HG02840 (cell line): ENCODE results near the gene ZBTB7C.

Experiments
- ATAC-seq: cut with Tn5 transposase; IDR thresholded peaks from one replicate; pipeline ENCODE4 v1.9.1; 2021; ENCODE audit warnings: mild to moderate bottlenecking, moderate library complexity, moderate number of reproducible peaks; ENCODE audit not compliant: unreplicated experiment, low FRiP score

ZBTB7C gene

DNA sequence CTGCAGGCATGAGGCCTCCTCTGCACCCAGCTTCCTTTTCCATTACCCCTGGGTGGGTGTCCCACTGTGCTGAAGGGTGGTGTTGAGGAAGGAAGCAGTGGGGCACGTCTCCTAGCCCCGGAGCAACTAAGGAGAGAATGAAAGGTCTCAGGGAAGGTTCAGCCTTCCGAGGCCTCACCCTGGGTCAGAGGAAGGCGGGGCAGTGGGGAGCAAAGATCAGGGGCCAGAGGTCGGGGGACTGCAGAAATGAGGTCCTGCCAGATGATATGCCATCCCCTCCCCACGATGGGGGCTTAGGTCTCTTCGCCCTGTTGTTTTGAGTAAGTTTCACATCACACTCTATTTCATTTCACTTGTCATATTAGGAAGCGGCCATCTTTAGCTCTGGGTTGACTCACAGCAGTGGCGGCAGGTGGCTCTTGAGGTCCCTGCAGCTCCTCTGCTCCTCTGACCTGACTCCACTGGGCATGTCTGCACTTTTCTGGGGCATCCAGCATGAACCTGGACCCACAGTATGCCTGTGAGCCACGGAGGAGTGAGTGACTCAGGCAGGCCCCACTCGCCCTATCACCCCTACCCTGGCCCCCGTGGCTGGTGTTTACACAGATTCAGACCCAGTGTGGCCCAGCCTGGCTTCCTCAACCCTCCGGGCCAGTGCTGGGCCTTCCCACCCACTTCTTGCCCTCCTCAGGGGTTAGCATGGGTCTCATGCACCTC lies 325.0 kb downstream of the ZBTB7C start:
- no peak for ATAC-seq

DNA sequence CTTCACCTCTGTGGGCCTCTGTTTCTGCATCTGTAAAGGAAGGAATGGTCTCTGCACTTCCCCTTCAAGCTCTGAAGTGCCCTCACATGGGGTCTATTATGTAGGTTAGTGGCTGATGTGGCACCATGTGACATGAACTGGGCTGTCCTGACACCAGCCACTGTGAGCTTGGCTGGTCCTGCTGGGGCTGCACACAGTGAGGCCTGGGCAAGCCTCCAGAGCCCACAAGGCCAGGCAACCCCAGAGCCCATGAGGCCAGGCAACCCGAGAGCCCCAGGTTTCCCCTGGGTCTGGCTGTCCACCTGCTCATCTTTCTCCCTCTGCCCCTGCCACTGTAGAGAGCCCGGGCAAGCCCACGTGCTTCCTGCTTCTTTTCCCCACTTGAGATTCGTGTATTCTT lies 328.6 kb downstream of the ZBTB7C start:
- no peak for ATAC-seq

DNA sequence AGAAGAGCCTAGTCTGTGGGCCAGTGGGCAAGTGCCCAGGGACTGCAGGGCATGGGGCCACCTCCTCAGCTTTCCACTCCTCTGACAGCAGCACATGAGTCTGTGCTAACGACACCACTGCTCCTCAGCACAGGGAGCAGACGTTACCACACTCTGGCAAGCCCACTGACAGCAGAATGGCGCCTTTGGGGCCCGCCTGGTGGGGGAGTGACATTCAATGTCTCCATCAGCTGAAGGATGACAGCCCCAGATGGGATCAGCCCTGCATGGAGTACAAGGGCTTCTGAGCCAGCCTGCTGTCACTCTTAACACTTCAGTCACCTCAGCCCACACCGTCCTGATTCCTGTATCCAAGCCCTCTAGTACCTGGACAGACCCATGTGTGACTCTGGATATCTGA lies 329.3 kb downstream of the ZBTB7C start:
- ATAC-seq, result no peak

DNA sequence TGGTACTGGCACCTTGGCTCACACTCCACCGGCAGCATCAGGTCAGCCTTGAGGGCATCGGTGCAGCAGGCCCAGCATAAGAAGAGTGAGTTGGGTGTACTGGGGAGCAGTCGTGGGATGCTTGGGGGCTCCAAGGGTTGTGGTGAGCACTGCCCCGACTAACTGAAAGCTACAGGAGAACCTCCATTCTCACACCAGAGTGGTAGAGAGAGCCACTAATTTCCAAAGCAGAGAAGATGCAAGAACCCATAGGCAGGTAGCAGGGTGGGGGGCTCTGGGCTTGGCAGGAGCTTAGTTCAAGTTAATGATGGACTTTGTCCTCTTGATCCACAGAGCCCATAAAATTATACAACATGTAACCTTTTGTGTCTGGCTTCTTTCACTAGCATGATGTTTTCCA lies 330.7 kb downstream of the ZBTB7C start:
- ATAC-seq, result no peak

DNA sequence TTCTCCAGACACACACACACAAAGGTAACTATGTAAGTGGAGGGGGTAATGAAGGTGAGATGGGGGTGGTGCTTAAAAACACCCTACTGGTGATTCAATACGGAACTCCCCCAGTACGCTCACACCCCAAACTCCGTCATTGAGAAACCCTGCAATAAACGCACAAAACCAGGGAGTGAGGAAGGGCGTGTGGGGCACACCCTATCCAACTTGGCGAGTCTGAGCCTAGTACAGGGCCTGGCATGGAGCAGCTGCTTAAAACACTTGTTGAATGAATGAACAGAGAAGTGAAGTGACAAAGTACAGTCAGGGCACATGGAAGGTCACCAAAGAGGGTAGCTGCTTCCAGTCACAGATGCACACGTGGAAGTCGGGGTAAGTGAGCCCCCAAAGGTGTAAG lies 331.9 kb downstream of the ZBTB7C start:
- no peak for ATAC-seq

DNA sequence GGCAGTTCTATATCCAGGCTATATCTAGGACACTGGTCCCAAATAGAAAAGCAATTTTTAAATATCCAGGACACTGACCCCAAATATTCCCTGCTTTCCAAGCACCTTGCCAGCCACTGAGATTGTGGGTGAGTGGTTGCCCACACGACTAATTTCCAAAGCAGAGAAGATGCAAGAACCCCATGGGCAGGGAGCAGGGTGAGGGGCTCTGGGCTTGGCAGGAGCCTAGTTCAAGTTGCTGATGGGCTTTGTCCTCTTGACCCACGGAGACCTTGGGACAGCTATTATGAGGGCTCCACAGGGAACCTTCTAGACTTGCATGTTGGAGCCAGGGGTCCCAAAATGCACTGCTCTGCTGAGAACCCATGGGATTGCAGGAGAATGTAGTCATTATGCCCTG lies 332.7 kb downstream of the ZBTB7C start:
- no peak for ATAC-seq

DNA sequence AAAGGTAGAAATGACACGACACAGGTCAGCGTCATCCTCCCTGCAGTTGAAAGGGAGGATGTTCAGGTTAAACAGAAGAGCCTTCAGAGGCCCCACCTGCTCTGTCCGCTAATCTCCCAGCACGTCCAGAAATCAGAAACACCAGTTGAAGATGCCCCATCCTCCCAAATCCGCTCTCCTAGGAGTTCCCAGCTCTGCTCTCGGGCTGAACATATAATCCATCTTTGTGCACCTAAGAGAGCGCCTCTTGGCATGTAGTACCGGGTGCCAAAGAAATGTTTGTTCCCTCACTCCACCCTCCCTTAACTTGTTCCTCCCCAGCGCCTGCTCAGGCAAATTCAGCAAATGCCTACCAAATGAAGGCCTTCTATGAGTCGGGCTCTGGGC lies 333.5 kb downstream of the ZBTB7C start:
- no peak for ATAC-seq

DNA sequence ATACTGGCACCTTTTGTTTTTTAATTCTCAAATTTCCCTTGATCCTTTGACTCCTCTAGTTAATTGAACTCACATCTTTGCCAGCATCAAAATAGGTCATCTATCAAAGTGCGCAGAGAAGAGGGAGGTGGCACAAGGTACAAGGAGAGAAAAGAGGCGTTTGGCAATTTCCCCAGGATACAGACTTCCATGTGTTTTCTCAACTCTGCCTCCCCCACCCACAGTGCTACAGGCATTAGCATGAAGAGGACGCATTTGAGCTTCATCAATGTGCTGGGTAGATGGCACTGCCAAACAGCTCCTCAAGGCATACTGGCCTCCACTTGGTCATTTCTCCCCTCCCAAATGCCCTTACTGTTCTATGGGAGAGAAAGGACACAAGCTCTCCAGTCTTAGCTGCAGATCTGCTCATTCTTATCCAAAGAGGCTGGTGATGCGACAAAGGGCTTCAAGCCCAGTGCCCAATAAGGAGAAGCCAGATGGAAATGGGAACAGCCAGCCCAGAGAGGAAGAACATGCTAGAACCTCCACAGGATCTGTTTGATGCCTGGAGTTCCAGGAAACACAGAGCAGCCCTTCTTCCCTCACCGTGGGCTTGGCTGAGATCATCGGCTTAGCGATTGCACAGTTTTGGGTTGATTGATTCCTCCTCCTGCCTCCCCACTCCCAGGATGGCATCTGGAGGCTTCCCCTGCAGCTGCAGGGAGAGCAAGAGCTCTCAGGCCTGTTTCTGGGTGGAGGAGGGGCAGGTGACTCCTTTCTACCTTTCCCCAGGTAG lies 334.1 kb downstream of the ZBTB7C start:
- no peak for ATAC-seq

DNA sequence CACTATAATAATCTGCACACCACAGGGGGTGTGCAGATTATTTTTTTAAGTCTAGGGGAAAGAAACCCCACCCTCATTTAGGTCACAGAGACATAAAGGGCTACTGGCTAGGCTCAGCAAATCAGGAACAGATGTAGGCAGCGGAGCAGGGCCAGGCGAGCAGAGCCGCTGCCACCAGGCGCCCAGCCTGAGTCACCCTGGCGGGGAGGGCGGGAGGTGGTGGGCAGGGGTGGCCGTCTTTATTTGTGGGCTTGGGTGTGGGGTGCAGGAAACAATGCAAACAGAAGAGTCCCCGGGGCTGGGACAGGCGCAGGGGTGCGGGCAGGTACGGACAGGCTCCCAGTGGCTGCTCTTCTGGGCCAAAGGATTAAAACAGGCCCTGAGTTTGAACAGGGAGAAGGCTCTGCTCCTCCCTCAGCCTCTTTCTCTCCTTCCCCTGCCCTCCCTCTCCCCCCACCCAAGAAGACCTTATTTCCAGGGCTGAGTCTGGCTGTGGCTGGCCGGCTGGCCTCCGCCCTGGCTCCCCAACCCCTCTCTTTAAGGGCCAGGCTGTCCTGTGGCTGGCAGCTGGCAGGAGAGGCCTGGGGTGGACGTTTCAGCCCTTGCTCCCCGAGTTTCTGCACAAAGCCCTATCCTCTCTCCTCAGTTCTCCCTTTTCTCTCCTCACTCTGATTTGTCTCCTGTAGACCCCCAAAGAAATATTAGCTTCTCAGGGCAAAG lies 335.8 kb downstream of the ZBTB7C start:
- no peak for ATAC-seq

DNA sequence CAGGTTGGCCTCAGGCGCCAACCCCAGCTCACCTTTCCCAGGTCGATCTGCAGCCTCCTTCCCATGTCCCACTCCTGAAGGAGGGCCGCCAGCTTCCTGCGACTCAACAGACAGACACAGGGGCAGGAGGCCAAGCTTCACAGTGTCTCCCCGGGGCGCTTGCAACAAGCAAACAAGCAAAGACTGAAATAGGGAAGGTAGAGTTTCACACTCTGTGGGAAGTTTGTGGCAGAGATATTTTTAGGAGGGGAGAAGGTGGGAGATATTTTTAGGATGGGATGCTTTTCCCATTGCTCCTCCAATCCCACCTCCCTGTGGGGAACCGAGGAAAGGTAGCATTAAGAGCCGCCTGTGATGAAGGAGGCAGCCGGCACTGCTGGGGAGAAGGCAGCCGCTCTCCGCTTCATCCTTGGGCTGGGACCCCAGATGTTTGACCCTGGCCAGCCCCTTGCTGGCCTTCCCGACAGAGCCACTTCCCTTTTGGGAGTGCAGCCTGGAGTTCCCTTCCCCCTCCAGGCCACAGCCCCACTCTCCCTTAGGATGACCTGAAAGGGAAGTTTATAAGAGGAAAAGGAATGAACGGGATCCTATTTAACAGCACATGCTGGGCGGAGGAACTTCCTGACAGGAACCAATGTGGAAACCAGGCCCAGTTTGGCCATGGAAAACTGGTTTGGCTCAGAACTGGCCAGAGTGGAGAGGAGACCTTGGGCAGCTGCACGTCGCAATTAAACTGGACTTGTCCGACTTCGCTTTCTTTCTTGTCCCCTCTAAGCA lies 336.6 kb downstream of the ZBTB7C start:
- ATAC-seq, result no peak

DNA sequence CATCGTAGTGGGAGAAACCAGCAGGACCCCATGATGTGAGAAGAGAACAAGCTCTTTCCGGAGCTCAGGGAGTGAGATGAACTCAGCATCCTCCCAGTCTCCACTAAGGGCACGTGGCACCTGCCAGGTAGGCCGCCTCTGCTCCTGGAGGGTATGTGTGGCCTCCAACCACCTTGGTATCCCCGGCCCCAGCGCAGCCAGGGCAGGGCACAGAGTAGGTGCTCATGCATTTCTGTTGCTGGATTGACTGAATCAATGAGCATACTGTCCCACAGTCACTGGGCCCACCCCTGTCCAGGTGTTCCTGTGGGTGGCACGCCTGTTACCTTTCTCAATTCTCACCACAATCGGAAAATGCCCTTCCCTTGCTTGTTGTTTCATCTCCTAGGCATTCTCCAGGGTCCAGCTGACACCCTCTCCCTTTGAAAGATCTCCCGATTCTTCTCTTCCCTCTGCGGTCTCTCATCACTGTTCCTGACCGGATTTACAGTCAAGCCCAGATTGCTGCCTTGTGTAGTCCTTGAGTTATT lies 340.2 kb downstream of the ZBTB7C start:
- no peak for ATAC-seq

DNA sequence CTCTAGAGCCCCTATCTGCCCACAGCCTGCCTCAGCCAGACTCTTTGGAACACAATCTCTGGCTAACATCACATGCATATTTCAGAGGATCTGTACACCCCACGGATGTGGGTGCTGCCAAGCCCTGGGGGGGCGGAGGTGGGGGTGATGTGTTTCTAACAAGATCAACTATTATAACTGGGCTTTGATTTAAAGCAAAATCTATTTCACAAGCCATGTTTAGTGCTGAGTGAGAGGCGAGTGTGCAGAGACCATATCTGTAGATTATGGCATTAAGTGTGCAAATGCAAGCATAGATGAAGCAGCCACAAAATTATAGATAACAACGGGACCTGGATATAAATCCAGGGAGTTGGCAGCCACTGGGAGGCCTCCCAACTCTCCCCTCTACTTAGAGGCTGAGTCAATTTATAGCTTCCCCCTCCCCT lies 342.9 kb downstream of the ZBTB7C start:
- no peak for ATAC-seq

DNA sequence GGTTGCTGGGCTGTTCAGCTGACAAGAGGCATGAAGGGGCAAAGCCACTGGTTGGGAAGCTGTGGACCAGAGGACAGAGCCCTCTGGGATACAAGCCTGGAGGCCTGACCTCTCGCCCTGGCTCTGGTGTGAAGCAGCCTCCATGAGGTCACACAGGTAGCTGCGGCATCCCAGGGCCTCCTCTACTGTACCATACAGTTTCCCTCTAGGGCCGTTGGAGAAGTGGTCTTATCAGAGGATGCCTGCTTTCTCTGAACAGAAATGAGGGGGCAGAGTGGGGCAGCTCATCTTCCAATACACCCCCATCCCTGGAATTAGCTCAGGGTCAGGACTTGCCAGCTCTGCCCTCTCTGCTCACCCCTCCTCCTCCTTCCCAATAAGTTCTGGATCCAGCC lies 343.6 kb downstream of the ZBTB7C start:
- ATAC-seq, result no peak

DNA sequence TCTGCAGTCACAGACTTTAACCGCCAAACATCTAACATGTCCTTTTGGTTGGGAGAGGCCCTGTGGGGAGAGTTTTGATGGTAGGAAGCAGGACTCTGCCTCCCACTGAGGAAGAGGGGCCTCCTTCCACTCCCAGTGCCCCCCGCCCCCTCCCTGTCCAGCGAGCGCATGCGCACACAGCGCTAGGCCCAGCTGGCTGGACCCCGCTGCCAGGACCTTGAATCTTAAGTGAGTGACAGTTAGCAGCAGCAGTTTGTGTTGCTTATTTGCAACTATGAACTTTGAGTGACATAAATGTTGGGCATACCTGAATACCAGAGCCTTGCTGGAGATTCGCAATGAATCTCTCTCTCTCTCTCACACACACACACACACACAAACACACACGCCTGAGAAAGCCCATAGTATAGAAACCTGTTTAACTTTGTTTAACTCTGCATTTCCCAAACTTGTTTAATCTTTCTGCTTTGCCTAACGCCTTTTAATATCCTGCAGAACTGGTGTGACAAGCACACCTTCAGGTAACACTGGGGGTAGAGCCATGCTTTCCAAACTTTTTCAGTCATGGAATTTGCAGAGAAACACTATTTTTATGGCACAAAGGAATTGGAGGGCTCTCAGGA lies 344.1 kb downstream of the ZBTB7C start:
- no peak for ATAC-seq

DNA sequence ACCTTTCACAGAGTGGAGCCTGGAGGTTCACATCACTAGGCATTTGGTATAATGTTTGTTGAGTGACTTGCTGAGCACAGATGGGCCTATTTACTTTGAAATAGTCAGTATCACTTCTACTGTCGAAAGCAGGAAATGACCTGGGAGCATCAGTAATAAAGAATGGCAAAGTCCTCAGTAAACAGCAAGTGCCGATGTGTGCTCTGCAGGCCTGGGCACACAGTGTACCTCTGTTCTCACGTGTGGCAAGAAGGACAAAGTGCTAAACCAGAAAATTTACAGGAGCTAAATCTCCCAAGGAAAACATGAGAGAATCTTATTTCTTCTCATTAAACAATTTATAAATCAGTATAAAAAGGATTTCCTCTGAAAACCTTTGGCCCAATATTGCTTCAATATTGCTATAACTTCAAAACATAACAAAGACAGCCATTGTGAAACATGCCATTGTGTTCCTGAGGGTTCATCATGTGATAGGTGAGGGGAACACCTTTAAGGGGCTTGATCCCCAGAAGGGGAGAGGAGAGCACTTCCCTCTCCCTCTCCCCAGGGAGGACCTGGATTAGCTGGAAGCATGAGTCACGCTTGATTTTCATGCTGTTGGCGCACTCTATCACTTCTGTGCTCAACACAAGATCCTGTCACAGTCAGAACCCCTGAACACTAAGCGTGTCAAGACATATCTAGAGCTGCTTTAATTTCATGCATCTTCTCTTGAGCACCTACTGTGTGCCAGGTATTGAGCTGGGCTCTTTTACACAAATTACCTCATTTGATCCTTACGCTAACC lies 347.2 kb downstream of the ZBTB7C start:
- ATAC-seq, result no peak

DNA sequence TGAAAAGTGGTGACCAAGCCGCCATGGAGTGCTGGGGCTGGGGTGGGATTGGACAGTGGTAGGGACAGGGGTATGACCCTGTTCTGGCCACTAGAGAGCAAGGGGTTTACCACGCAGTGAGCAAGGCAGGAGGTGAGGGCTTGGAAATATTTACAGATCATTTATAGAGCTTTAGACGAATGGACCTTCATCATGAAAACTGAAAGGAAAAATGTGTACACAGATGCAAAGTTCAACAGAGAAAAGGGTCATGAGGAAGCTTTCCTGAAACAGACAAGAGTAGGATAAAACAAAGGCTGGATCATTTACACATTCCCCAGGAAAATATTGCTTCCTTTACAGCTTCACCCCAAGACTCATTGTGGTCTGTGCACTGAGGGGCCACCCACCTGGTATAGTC lies 348.2 kb downstream of the ZBTB7C start:
- ATAC-seq, result no peak

DNA sequence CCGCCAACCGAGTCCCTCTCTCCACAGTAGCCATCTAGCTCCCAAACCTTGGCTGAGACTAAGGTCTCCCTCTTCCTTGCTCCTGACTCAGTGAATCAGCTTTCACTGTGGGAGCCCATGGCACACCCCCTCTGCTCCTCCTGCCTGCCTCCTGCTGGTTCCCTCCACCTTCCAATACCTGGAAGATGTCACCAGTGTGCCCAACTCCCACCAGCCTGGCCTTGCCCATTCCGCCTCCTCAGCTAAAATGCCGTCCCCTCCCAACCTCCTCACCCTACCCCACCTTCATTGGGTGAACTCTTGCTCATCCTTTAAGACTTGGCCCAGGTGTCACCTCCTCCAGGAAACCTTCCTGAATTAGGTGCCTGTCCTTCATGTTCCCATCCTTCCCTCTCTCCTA lies 348.8 kb downstream of the ZBTB7C start:
- no peak for ATAC-seq

DNA sequence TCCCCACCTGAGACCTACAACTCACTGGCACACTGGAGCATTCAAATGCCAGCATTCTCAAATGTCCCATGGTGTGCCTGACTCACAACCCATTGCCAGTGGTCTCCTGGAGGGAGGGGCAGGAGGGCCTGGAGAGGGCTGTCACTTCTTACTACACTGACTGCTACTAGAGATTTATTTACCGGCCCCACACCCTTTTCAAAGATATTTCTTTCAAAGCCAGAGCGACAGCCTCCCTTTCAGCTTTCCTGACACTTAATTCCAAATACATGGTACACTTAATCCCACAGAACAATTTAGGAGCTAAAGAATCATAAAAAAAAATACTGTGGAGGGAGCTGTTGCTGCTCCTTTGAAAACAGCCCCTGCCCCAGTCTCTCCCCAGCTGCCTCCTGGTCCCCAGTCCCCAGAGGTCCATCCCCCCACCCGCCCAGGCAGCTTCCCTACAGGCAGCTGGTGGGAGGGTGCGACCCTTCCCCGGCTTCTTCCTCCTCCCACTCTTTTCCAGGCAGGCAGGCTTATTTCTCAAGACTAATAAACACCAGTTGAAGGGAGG lies 349.6 kb downstream of the ZBTB7C start:
- no peak for ATAC-seq

DNA sequence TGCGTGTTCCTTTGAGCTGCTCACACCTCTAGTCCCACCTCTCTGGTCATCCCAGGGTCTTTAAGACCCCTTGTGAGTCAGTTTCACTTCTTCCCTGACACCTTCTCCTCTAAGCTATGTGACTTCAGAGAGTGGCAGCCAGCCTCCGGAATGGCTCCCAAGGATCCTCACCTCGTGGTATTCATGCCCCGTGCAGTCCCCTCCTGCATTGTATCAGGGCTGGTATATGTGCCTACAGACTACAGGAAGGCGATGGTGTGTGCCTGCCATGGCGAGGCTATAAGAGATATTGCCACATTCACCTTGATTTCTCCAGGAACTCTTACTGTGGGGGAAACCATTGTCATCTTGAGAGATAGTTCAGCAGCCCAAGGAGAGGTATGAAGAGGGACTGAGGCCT lies 350.7 kb downstream of the ZBTB7C start:
- ATAC-seq, result no peak
